ENCODE measurements around the gene CADPS. TPM values are rescaled to one million over a fixed set of nuclear protein-coding genes. Genes with fewer than 3 reads are reported as not detected.

CADPS gene
- polyA plus RNA-seq, 3 donors = not detected

- Histone ChIP-seq H3K27me3 (ENCODE audit: control insufficient read depth in 2 of 2, insufficient read depth in 2 of 2, low read length in 2 of 2) (no peaks in the 10 kb centered on the region), H3K4me3 (replicated peaks in 1 of 3; ENCODE audit: low read depth in 2 of 3, low read length in 3 of 3) (no peak overlapping the region), H3K9ac (ENCODE audit: insufficient read depth, low read length, poor library complexity, severe bottlenecking) (no peak overlapping the region), H3K27ac (ENCODE audit: low read depth in 1 of 2, low read length in 2 of 2) (no peak overlapping the region), H3K4me1 (ENCODE audit: control insufficient read depth in 1 of 2, insufficient read depth in 2 of 2, low read length in 2 of 2) (no peaks in the 10 kb centered on the region), H2AFZ (ENCODE audit: insufficient read depth, low read depth, low read length, poor library complexity, severe bottlenecking) (no peak overlapping the region), H4K20me1 (ENCODE audit: insufficient read depth, low read length) (no peaks in the 10 kb centered on the region), H3K36me3 (replicated peaks in 1 of 2; ENCODE audit: control insufficient read depth in 1 of 2, insufficient read depth in 2 of 2, low read length in 2 of 2) (no peaks in the 10 kb centered on the region), H3K4me2 (replicated peaks; ENCODE audit: extremely low read depth, low read length, poor library complexity, severe bottlenecking) (no peak overlapping the region), H3K9me3 (replicated peaks in 1 of 2; ENCODE audit: control insufficient read depth in 1 of 2, insufficient read depth in 1 of 2, low read length in 2 of 2) (no peaks in the 10 kb centered on the region), H3K79me2 (ENCODE audit: insufficient read depth, low read length) (no peaks in the 10 kb centered on the region)
- no peaks in the 10 kb centered on the region for H3K36me3 Mint-ChIP-seq
- peaks cover 0 to 1% (median 0%) of the 10 kb centered on the region in 7 donors for H3K9me3 Mint-ChIP-seq
- no peak for TF ChIP-seq CTCF (IDR thresholded peaks at IDR 0.05)
- no peaks in the 10 kb centered on the region for H3K4me1 Mint-ChIP-seq
- intact Hi-C loops (cut with micrococcal nuclease) = no loop called here
- no peak overlapping the region for H3K4me3 Mint-ChIP-seq
- no CpG with 5 or more reads among the region's 3 CpGs for WGBS (ENCODE audit: insufficient coverage)
- no peak for DNase-seq
- H3K27ac Mint-ChIP-seq = no peak overlapping the region
- H3K27me3 Mint-ChIP-seq (ENCODE audit: low read depth in 3 of 3) = peaks cover 0 to 2% (median 1%) of the 10 kb centered on the region in 3 donors
These were observed 9.1 kb upstream of the CADPS start for GRCh38 chr3:62884096-62884870.

- Mint-ChIP-seq H3K27ac (no peak overlapping the region), H3K36me3 (no peaks in the 10 kb centered on the region), H3K9me3 (peaks cover 0 to 1% (median 0%) of the 10 kb centered on the region in 7 donors), H3K4me1 (no peaks in the 10 kb centered on the region), H3K27me3 (ENCODE audit: low read depth in 3 of 3) (peaks cover 0 to 4% (median 2%) of the 10 kb centered on the region in 3 donors), H3K4me3 (no peak overlapping the region)
- Histone ChIP-seq H3K4me2 (replicated peaks; ENCODE audit: extremely low read depth, low read length, poor library complexity, severe bottlenecking) (no peak overlapping the region), H3K9ac (ENCODE audit: insufficient read depth, low read length, poor library complexity, severe bottlenecking) (no peak overlapping the region), H3K79me2 (ENCODE audit: insufficient read depth, low read length) (no peaks in the 10 kb centered on the region), H3K27ac (ENCODE audit: low read depth in 1 of 2, low read length in 2 of 2) (no peak overlapping the region), H3K4me3 (replicated peaks in 1 of 3; ENCODE audit: low read depth in 2 of 3, low read length in 3 of 3) (no peak overlapping the region), H3K27me3 (ENCODE audit: control insufficient read depth in 2 of 2, insufficient read depth in 2 of 2, low read length in 2 of 2) (peaks cover 0 to under 1% of the 10 kb centered on the region in 2 donors), H3K9me3 (replicated peaks in 1 of 2; ENCODE audit: control insufficient read depth in 1 of 2, insufficient read depth in 1 of 2, low read length in 2 of 2) (no peaks in the 10 kb centered on the region), H2AFZ (ENCODE audit: insufficient read depth, low read depth, low read length, poor library complexity, severe bottlenecking) (no peak overlapping the region), H4K20me1 (ENCODE audit: insufficient read depth, low read length) (no peaks in the 10 kb centered on the region), H3K4me1 (ENCODE audit: control insufficient read depth in 1 of 2, insufficient read depth in 2 of 2, low read length in 2 of 2) (no peaks in the 10 kb centered on the region), H3K36me3 (replicated peaks in 1 of 2; ENCODE audit: control insufficient read depth in 1 of 2, insufficient read depth in 2 of 2, low read length in 2 of 2) (no peaks in the 10 kb centered on the region)
- TF ChIP-seq CTCF (IDR thresholded peaks at IDR 0.05) = no peak
- no peak for DNase-seq
- 100% methylated on average over 1 of the region's 4 CpGs for WGBS (ENCODE audit: insufficient coverage)
- intact Hi-C loops (cut with micrococcal nuclease) = no loop called here
These were observed 7.5 kb upstream of the CADPS start for GRCh38 chr3:62882676-62883200.
